Smooth muscle cell of the brain vasculature (primary cell): Measurements from ENCODE around the gene PLIN5.

Experiments used
- DNase-seq: peaks from one replicate; pipeline ENCODE4 v3.0.0-alpha.2; 2012; ENCODE audit warnings: low read depth, low spot score

The PLIN5 gene

GRCh38 chr19:4487572-4487971 lies 47.5 kb downstream of the PLIN5 start:
- DNase-seq = no peak

DNA sequence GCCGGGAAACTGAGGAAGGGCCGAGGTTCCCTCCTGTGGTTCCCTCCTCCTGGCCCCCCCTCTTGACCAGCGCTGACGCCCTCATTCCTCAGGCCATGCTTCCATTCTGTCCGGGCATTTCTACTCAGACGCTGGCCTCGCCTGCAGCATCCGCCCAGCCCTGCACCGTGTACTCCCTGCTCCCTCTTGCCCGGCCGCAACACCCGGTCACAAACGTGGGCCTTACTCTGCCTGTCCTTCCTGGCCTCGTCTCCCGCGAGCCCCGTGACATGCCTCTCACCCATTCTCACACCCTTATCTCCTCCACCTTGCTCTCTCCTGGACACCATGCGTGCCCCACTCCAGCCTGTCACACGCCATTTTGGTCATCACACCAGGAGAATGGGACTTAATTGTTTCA lies 51.6 kb downstream of the PLIN5 start:
- no peak for DNase-seq

GRCh38 chr19:4482721-4483364 lies 52.2 kb downstream of the PLIN5 start:
- no peak for DNase-seq

GRCh38 chr19:4477034-4477801 lies 57.8 kb downstream of the PLIN5 start:
- no peak for DNase-seq

DNA sequence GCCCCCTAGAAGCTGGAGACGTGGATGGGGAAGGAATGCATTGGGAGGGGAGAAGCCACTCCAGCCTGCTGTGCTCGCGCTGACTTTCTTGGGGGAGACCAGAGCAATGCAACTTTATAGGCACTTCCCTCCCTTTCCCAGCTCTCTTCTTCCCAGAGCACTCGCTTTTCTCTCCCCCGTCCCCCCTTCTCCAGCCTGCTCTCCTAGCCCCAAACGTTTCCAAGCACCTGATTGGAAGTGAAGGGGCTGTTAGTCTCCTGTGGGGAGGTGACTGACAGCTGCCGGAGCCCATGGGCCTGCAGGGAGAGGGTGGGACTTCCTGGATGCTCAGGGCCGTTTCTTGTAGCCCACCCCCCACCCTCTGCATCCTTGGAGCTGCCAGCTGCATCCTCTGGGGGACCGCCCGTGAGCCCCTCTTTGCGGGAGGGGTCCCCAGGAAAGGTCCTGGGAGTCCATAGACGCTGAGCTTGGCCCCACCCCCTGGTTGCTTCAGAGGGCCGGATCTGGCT lies 60.5 kb downstream of the PLIN5 start:
- DNase-seq = no peak

DNA sequence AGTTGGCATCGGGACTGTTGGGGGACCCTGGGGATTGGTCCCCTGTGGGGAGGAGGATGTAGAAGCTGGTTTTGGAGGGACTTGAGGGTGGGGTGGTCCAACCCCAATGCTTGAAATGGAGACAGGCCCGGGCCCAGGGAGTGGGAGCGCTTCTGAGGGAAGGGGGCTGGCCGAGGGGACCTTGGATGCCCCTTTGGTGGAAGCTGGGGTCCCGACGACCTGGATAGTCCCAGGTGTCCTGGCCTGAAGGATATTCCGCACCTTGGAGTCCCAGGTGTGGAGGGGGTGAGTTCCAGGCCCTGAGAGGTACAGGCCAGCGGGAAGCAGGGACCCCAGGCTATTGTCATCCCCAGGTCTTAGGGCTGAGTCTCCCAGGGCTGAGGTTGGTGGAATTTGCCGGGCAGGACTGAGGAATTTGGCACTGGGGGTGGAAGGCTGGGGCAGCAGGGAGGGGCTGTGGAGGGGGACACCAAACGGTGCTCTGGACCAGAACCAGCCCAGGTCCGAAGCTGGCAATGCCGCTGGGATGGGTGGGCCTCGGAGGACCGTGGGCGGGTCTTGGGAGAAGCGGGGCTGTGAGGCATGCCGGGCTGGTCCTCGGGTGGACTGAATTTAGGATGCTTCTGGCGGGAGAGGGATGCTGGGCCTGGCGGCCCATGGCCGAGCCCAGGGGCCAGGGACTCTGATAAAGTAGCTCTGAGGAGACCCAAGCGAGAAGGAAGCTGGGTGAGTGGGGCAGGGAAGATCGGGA lies 61.1 kb downstream of the PLIN5 start:
- no peak for DNase-seq

DNA sequence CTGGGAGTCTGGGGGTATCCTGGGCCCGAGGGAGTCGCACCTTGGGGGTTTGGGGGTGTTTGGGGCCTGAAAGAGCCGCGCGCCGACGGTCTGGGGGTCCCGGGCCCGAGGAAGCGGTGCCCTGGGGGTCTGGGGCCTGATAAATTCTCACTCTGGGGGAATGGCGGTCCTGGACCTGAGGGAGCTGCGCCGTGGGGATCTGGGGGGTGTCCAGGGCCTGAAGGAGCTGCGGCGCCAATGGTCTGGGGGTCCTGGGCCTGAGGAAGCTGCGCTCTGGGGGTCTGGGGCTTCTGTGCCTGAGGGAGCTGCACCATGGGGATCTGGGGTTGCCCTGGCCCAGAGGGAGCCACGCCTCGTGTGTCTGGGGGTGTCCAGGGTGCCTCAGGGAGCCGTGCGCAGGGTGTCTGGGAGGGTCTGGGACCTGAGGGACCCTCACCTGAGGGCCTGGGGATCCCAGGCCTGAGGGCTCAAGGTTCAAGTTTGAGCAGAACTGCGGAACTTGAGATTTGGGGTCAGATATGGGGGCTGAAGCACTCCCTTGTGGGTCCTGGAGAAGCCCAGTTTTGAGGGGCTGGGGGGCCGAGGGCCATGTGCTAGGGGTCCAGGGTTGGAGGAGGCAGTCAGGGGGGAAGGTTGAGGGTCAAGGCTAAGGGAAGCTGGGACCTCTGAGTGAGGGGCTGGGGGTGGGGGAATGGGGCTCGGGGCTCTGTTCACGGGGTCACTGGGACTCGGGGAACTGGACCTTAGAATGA lies 61.8 kb downstream of the PLIN5 start:
- DNase-seq = no peak
